GM18517 (cell line): ENCODE measurements around the gene UGT1A3.

Experiments used
- ATAC-seq: cut with Tn5 transposase; IDR thresholded peaks from one replicate; pipeline ENCODE4 v1.9.1; 2021; ENCODE audit warnings: mild to moderate bottlenecking, moderate library complexity; ENCODE audit not compliant: unreplicated experiment

Gene UGT1A3

DNA sequence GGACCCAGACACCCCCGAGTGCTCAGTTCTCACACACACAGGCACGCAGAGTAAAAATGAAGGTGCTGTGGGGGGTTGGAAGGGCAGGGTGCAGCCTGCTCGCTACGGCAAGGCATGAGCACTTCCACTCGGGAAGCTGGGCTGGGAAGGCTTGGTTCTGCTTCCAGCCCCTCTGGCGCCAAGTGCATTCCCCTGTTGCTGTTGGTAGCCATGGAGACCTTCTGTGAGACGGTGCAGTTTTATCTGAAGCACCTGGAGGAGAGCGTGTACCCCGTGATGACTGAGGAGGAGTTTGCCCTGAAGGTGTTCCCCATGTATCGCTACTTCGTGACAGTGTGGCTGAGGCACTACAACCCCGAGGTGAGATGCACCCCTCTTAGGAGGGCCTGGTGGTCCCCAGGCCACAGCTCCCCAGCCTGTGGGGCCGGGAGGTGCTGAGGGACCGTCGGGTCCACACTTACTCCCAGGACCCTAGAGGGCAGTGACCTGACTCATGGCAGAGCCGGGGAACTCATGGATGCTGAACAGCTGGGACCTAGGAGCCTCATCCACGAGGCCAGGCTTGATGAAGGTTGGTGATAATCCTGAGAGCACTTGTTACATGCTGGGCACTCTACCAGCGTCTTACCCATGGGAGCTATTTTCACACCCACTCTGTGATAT, 64.8 kb downstream of the UGT1A3 start:
- no peak for ATAC-seq

GRCh38 chr2:233794128-233794658, 65.4 kb downstream of the UGT1A3 start:
- no peak for ATAC-seq

DNA sequence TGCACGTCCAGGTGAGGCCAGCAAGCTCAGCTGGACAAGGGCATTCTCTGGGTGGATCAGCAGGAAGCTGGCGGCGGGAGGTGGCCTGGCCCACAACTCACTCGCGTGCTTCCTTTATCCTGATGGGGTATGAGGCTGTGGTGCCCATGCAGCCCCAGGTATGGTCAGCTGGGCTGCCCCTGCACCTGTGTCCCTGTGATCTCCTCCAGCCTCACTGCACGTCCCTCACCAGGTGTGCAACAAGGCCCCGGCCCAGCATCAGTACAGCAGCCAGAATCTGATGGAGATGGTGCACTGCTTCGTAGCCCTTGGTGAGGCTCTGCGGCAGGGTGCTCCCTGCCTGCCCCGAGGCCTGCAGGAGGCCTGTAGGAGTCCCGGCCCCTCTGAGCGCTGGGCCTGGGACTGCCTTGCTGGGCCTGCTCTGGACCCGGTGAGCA, 66.9 kb downstream of the UGT1A3 start:
- no peak for ATAC-seq

DNA sequence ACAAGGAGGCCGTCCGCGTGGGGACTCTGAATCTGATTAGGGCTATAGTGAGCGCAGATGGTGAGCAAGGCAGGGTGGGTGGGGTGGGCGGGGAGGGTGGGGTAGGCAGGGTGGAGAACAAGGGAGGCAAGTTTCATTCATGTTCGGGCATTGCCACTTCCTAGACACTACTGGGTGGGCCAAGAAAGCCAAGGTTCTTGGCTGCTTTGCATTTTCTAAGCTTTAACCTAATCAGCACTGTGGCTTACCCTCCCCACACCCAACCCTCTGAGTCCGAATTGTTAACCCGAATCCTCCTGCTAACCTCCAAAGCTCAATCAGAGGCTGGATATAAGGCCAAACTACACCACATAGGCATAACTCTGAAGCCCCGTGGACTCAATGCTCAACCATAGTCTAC, 67.4 kb downstream of the UGT1A3 start:
- ATAC-seq = no peak

DNA sequence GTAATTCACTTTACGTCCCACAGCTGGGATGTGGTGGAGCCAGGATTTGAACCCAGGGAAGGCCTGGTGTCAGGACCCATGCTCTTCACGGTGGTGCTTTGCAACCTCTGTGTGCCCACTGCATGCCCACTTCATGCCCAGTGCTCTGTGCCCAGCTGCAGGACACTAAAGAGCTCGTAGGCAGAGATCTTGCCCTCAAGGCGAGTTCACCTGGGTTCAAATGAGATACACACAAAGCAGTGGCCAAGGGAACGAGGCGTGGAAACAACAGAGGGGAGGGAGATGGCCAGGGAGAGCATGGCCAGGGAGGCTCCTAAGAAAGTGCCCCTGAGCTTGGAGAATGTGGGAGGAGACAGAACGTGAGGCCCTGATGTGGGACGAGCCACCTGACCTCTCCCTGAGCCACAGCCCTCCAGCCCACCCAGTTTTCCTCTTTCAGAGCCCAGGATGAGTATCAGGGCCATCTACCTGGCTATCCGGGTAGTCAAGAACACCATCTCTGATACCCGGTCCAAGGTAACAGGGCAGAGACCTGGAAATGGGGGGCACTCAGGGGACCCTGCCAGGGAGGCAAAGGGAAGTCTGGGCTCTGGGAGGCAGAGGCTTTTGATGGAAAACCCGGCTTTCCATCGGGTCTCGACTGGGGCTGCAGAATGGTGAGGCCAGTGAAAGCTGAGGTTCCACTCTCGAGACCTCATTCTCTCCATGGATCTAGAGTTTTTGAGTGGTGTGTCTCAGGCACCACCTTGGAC, 69.7 kb downstream of the UGT1A3 start:
- ATAC-seq = no peak

DNA sequence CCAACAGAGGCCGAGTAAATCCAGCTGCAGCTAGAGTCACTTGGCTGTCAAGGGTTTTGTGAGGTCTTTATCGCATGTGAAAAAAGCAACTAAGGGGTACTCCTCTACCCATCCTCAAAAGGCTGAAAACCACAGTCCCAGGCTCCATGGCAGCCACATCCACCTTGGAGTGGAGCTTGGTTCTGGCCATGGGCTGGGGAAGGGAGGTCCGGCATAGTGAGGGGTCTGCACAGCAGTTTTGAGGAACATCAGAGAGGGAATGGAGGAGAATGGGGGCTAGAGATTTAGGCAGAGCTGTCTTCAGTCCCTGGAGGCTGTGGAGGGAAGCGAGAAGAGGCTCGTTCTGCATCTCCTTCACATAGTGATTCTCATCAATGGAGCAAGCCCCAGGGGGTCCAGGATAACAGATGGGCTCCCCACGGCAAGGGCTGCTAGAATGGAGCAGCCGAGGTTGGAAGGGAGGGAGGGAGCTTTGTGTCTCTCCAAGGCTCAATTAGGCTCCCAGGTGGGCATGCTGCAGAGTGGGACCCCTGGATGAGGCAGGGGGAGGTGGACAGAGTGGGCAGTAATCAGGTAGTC, 70.3 kb downstream of the UGT1A3 start:
- ATAC-seq = no peak

DNA sequence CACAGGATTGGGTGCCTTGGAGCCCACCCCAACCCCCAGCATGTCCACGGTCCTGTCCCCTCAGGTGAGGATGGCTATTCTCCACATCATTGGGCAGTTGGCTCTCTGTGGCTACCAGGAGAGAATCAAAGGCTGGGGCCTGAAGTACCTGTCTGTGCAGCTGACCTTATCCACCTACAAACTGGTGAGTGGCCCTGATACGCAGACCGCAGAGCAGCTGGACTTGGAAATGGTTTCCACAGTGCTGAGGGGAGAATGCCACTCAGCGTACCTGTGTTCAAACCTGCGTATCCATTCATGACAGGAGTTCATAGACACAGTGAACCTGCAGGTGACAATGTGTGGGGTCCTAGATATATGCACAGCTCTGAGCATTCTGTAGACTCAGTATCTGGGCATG, 70.9 kb downstream of the UGT1A3 start:
- no peak for ATAC-seq

- ATAC-seq = no peak
Measured at GRCh38 chr2:233800208-233800607, 71.4 kb downstream of the UGT1A3 start.

DNA sequence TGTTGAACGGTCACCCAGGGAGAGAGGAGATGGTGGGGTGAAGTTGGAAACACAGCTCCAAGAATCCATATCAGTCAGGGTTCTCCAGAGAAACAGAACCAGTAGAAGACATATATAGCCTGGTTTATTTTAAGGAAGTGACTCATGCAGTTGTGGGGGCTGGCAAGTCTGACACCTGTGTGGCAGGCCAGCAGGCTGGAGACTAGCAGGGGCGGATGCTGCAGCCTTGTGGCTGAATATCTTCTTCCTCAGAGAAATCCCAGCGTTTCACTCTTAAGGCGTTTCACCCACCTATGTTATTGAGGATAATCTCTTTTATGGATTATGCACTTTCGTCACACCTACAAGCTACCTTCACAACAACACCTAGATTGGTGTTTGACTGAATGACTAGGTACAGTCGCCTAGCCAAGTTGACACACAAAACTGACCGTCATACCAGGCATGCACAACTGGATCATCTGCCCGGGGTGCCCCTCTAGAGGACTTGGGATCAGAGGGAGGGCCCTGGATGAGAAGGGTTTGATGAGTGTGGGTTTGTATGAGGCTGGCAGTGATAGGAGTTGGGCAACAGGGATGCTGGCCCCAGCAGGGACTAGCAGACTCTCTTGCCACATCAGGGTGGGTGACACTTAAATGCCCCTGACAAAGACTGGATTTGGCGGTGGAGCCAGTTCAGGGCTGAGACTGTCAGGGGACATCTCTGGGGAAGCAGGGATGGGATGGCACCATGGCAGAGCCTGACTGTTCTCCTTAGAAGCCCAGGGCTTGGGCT, 72.7 kb downstream of the UGT1A3 start:
- ATAC-seq = no peak

DNA sequence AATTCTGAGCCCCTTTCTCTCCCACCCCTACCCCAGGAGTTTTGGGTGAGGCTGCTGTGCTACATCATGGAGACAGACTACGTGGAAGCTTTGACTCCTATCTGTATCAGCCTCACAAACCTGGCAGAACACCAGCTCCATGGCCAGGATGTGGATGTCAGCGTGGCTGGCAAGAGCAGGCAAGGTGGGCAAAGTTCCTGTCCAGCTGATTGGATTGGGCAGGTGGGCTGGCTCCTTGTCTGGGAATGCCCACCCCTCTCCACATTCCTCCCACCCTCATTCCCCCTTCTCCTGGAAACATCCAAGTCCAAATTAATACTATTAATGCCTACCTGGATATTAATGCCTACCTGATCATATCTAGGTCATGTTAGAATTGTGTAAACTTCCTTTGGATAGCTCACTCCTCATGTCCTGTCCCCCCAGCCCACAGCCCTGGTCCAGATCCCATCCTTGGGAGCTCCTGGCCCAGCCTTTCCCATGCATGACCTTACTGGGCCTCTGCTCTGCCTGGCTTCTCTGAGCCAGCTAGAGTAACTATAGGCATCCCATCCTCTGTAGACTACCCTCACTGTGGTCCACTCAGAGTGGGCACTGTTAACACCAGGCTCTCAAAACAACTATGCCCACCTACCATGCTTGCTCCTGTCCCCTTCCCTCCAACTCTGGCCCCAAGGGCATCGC, 73.4 kb downstream of the UGT1A3 start:
- ATAC-seq = no peak

DNA sequence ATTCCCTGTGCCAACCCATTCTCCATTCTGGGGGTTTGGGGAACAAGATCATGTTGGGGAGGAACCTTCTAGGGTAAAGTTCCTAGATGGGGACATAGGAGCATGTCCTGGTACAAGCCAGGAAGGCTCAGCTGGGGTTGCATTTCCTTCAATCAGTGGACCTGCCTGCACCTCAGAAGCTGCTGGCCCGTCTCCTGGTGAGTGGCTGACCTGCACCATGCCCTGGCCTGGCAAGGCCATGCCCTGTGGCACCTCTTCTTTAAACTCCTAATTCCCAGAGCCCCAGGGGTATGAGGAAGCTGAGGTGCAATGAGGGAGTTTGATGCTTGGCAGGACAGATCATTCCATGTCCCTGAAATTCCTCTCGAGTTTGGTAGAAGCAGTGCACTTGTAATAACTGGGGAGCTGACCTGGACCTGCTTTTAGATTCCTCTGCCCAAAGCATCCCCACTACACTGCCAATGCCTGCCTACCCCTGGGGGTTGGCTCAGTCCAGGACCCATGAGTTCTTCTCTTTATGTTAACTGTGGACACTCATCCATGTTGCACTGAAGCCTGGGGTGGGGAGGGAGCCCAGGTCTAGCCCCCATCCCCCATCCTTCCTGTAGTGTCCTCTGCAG, 74.6 kb downstream of the UGT1A3 start:
- ATAC-seq = no peak

GRCh38 chr2:233803994-233804393, 75.2 kb downstream of the UGT1A3 start:
- ATAC-seq = no peak

- ATAC-seq = no peak
Measured at GRCh38 chr2:233807215-233807865, 78.5 kb downstream of the UGT1A3 start.

GRCh38 chr2:233807966-233808935, 79.4 kb downstream of the UGT1A3 start:
- ATAC-seq = no peak

- no peak for ATAC-seq
Measured at GRCh38 chr2:233810385-233810784, 81.5 kb downstream of the UGT1A3 start.

DNA sequence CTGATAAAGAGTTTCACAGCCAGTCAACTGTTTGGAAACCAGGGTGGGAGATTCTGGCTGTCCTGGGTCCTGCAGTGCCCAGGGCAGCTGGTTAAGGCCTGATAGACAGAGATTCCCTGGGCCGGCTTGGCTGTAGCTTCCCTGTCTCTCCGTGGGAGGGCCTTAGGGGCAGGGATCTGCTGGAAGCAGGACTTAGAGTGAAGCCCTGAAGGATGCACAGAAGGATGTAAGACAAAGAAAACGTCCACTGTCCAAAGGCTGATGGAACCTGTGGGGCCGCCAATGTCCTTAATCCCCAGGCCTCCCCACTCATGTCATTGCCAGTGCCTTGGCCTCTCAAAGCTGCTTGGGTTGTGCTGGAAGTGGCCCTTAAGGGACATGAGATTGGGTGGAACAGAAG, 82.2 kb downstream of the UGT1A3 start:
- no peak for ATAC-seq

DNA sequence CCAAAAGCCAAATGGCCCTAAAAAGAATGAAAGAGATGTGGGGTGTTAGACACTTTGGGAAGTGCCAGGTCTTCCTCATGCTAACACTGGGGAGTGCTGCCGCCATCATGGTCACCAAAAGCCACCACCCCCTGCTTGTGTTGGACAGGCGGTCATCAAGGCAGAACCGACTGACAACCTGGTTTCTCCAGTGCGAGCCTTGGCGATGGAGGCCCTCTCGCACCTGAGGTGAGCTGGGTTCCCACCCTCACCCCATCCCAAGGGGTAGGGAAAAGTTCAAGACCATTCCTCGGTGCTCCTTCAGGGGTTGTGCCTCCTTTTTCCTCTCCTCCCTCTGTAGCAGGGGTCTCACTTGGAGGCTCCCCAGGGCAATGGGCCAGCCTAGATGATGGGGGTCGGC, 82.9 kb downstream of the UGT1A3 start:
- ATAC-seq = no peak

- no peak for ATAC-seq
Measured at GRCh38 chr2:233813236-233814055, 84.6 kb downstream of the UGT1A3 start.
